ENCODE results near the gene TCOF1. TPM values are rescaled to one million over a fixed set of nuclear protein-coding genes. Genes with fewer than 3 reads are reported as not detected.

TCOF1 gene
- total RNA-seq, 1 donor from 2014 or later, result 32.5 TPM

- no peaks in the 10 kb centered on the region for H3K9me3 Mint-ChIP-seq (ENCODE audit: unreplicated experiment)
- DNase-seq (ENCODE audit: extremely low spot score, unreplicated experiment), result no peak
- H3K27ac Mint-ChIP-seq (ENCODE audit: unreplicated experiment), result no peak overlapping the region
- TF ChIP-seq CTCF (IDR thresholded peaks at IDR 0.05), result no peak
- peaks cover 24% of the 10 kb centered on the region for H3K4me1 Mint-ChIP-seq (ENCODE audit: unreplicated experiment)
- H3K4me3 Mint-ChIP-seq (ENCODE audit: unreplicated experiment), result no peak overlapping the region
- peaks cover 29% of the 10 kb centered on the region for H3K36me3 Mint-ChIP-seq (ENCODE audit: unreplicated experiment)
- no peaks in the 10 kb centered on the region for H3K27me3 Mint-ChIP-seq (ENCODE audit: unreplicated experiment)
Observed at GRCh38 chr5:150401076-150401375, 43.5 kb downstream of the TCOF1 start.

GRCh38 chr5:150401376-150402228 is 44.1 kb downstream of the TCOF1 start:
- no peak for TF ChIP-seq CTCF (IDR thresholded peaks at IDR 0.05)
- Mint-ChIP-seq H3K27ac (ENCODE audit: unreplicated experiment) (no peak overlapping the region), H3K36me3 (ENCODE audit: unreplicated experiment) (peaks cover 23% of the 10 kb centered on the region), H3K27me3 (ENCODE audit: unreplicated experiment) (no peaks in the 10 kb centered on the region), H3K4me3 (ENCODE audit: unreplicated experiment) (no peak overlapping the region), H3K9me3 (ENCODE audit: unreplicated experiment) (no peaks in the 10 kb centered on the region), H3K4me1 (ENCODE audit: unreplicated experiment) (peaks cover 24% of the 10 kb centered on the region)
- DNase-seq (ENCODE audit: extremely low spot score, unreplicated experiment), result no peak

- H3K9me3 Mint-ChIP-seq (ENCODE audit: unreplicated experiment), result no peaks in the 10 kb centered on the region
- H3K27me3 Mint-ChIP-seq (ENCODE audit: unreplicated experiment), result no peaks in the 10 kb centered on the region
- H3K4me3 Mint-ChIP-seq (ENCODE audit: unreplicated experiment), result no peak overlapping the region
- DNase-seq (ENCODE audit: extremely low spot score, unreplicated experiment), result no peak
- H3K4me1 Mint-ChIP-seq (ENCODE audit: unreplicated experiment), result peaks cover 24% of the 10 kb centered on the region
- H3K36me3 Mint-ChIP-seq (ENCODE audit: unreplicated experiment), result peaks cover 22% of the 10 kb centered on the region
- no peak for TF ChIP-seq CTCF (IDR thresholded peaks at IDR 0.05)
- no peak overlapping the region for H3K27ac Mint-ChIP-seq (ENCODE audit: unreplicated experiment)
Observed at GRCh38 chr5:150402229-150402773, 44.8 kb downstream of the TCOF1 start.

- no peak for DNase-seq (ENCODE audit: extremely low spot score, unreplicated experiment)
- Mint-ChIP-seq H3K27ac (ENCODE audit: unreplicated experiment) (no peak overlapping the region), H3K36me3 (ENCODE audit: unreplicated experiment) (peaks cover 20% of the 10 kb centered on the region), H3K4me3 (ENCODE audit: unreplicated experiment) (no peak overlapping the region), H3K9me3 (ENCODE audit: unreplicated experiment) (no peaks in the 10 kb centered on the region), H3K27me3 (ENCODE audit: unreplicated experiment) (no peaks in the 10 kb centered on the region), H3K4me1 (ENCODE audit: unreplicated experiment) (peaks cover 24% of the 10 kb centered on the region)
- TF ChIP-seq CTCF (IDR thresholded peaks at IDR 0.05), result no peak
Observed at GRCh38 chr5:150402901-150403342, 45.4 kb downstream of the TCOF1 start.

GRCh38 chr5:150404121-150404520 is 46.6 kb downstream of the TCOF1 start:
- Mint-ChIP-seq H3K36me3 (ENCODE audit: unreplicated experiment) (peaks cover 13% of the 10 kb centered on the region), H3K27ac (ENCODE audit: unreplicated experiment) (no peak overlapping the region)

More at GRCh38 chr5:150404121-150404520, 46.6 kb downstream of the TCOF1 start:
- no peak overlapping the region for H3K4me3 Mint-ChIP-seq (ENCODE audit: unreplicated experiment)
- no peaks in the 10 kb centered on the region for H3K27me3 Mint-ChIP-seq (ENCODE audit: unreplicated experiment)
- H3K9me3 Mint-ChIP-seq (ENCODE audit: unreplicated experiment), result no peaks in the 10 kb centered on the region
- peaks cover 17% of the 10 kb centered on the region for H3K4me1 Mint-ChIP-seq (ENCODE audit: unreplicated experiment)
- DNase-seq (ENCODE audit: extremely low spot score, unreplicated experiment), result no peak
- TF ChIP-seq CTCF (IDR thresholded peaks at IDR 0.05), result no peak
